ENCODE data around the gene PPP1R12C.

DNA sequence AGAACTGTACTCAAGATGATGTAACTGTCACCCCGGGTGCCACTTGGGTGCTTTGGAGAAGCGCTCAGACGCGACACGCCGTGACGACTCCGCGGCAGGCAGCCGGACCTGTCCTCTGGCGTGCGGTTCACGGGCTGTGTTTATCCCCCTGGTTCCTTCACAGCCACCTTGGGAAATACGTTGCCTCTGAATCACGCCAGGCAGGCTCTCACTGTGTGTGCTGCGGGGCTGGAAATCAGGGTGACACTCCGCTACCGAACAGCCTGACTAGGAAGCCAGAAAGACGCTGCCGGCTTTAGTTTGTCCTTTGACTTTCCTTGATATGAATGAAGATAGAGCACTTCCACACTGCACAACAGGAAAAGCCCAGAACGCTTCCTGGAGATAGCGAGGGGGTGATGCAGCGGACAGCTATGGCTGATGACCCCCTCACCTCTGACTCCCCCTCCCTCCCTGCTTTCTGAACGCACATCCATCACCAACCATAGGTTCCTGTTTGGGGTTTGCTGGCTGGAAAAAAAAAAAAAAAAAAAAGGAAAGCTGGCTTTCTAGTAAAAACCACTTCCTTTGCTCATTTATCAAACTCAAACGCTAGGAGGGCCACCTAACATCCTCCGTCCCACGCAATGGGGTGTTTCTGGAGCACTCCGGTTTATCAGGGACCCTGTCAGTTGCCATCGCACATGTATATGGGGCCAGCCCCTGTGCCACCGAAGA lies 75.7 kb downstream of the PPP1R12C start:
- no peak for TF ChIP-seq POLR2A (IDR thresholded peaks at IDR 0.05)
- TF ChIP-seq, protein P1, sequence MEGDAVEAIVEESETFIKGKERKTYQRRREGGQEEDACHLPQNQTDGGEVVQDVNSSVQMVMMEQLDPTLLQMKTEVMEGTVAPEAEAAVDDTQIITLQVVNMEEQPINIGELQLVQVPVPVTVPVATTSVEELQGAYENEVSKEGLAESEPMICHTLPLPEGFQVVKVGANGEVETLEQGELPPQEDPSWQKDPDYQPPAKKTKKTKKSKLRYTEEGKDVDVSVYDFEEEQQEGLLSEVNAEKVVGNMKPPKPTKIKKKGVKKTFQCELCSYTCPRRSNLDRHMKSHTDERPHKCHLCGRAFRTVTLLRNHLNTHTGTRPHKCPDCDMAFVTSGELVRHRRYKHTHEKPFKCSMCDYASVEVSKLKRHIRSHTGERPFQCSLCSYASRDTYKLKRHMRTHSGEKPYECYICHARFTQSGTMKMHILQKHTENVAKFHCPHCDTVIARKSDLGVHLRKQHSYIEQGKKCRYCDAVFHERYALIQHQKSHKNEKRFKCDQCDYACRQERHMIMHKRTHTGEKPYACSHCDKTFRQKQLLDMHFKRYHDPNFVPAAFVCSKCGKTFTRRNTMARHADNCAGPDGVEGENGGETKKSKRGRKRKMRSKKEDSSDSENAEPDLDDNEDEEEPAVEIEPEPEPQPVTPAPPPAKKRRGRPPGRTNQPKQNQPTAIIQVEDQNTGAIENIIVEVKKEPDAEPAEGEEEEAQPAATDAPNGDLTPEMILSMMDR (IDR thresholded peaks at IDR 0.05): no peak
